HepG2 (cell line): ENCODE data around the gene MYO16. TPM values are rescaled to one million over a fixed set of nuclear protein-coding genes. Genes with fewer than 3 reads are reported as not detected.

Experiments used
- CHCHD3 ChIP-seq: sonication (generic); formaldehyde crosslinking; IDR thresholded peaks from 2 replicates; pipeline ENCODE4 v1.8.0; 2022; ENCODE audit warnings: mild to moderate bottlenecking, missing genetic modification reagents, moderate library complexity
- GPN1 ChIP-seq: sonication (generic); formaldehyde crosslinking; IDR thresholded peaks from 2 replicates; pipeline ENCODE4 v1.5.1; 2020; ENCODE audit warnings: missing genetic modification reagents, borderline replicate concordance
- GZF1 ChIP-seq: sonication (generic); formaldehyde crosslinking; IDR thresholded peaks from 2 replicates; pipeline ENCODE4 v1.5.1; 2020; ENCODE audit warnings: mild to moderate bottlenecking, missing genetic modification reagents
- HMG20A ChIP-seq: IDR thresholded peaks from 2 replicates; pipeline ENCODE4 v1.6.1; 2016; ENCODE audit warnings: borderline replicate concordance
- POGK ChIP-seq: sonication (generic); formaldehyde crosslinking; conservative IDR thresholded peaks from 2 replicates; pipeline ENCODE4 v1.8.0; 2022; ENCODE audit warnings: mild to moderate bottlenecking, moderate library complexity, missing genetic modification reagents
- POLR2A ChIP-seq, 2 experiments: IDR thresholded peaks; 2 replicates each; pipeline ENCODE4 v1.6.1; 2011; ENCODE audit warnings: low read depth in 2 of 2, low read length in 2 of 2, mild to moderate bottlenecking in 1 of 2, moderate library complexity in 1 of 2; ENCODE audit not compliant: insufficient read depth in 1 of 2
- SOX13 ChIP-seq, 3 experiments: fragments of 450-650 bp in 1 of 3; sonication (generic) in 1 of 3; formaldehyde crosslinking in 1 of 3; IDR thresholded peaks in 2 of 3; conservative IDR thresholded peaks in 1 of 3; 2 replicates each; pipeline versions ENCODE4 v1.5.0 to v1.6.1; 2016 to 2020; ENCODE audit warnings: antibody characterized with exemption in 1 of 3, mild to moderate bottlenecking in 1 of 3, missing compliant biosample characterization in 1 of 3, missing genetic modification reagents in 1 of 3, moderate library complexity in 1 of 3
- THYN1 ChIP-seq: sonication (generic); formaldehyde crosslinking; IDR thresholded peaks from 2 replicates; pipeline ENCODE4 v1.8.1; 2023; ENCODE audit warnings: low read depth, mild to moderate bottlenecking, moderate library complexity, missing genetic modification reagents, borderline replicate concordance
- ZNF180 ChIP-seq: sonication (generic); formaldehyde crosslinking; IDR thresholded peaks from 2 replicates; pipeline ENCODE4 v1.4.0; 2020; ENCODE audit warnings: low read depth, missing genetic modification reagents, borderline replicate concordance
- ZUFSP ChIP-seq: sonication (generic); formaldehyde crosslinking; IDR thresholded peaks from 2 replicates; pipeline ENCODE4 v1.9.0; 2021; ENCODE audit warnings: missing genetic modification reagents, mild to moderate bottlenecking, borderline replicate concordance
- polyA plus RNA-seq, 8 experiments: library from polyadenylated mRNA; depleted of rRNA in 3 of 8; stranded (reverse) in 7 of 8; unstranded in 1 of 8; fragments of >200 nt; fragmentation: Illumina TruSeq in 4 of 8; extraction: Trizol in 4 of 8; gene quantifications; 2 replicates each; pipeline versions ENCODE4 v1.2.1 to v1.2.3, GENCODE V29; 2011 to 2016; ENCODE audit warnings: low read depth in 4 of 8, missing spikeins in 1 of 8, mixed read lengths in 1 of 8; ENCODE audit not compliant: insufficient read depth in 1 of 8
- total RNA-seq, 5 experiments: library from RNA; depleted of rRNA; stranded (reverse); fragments of >200 nt; fragmentation: Illumina TruSeq; extraction: Trizol; gene quantifications; 2 replicates each; pipeline ENCODE4 v1.2.3, GENCODE V29; 2016; ENCODE audit warnings: low read depth in 1 of 5
- TF ChIP-seq, protein P1 (sequence below): sonication (generic); formaldehyde crosslinking; IDR thresholded peaks from 2 replicates; pipeline ENCODE4 v1.4.0; 2020; ENCODE audit warnings: low read depth, mild to moderate bottlenecking, missing genetic modification reagents
- TF ChIP-seq, protein P2 (sequence below): sonication (generic); formaldehyde crosslinking; IDR thresholded peaks from 2 replicates; pipeline ENCODE4 v1.4.0; 2020; ENCODE audit warnings: missing genetic modification reagents

MYO16 gene
- total and polyA plus RNA-seq, 2 of the 13 experiments (the other 11 are each of a cell fraction or from before 2014, with no cell fraction given): not detected

GRCh38 chr13:109123971-109124370 lies 494.6 kb downstream of the MYO16 start (continued):
- TF ChIP-seq POLR2A (IDR thresholded peaks at IDR 0.05; ENCODE audit: insufficient read depth in 1 of 2, low read depth in 2 of 2, low read length in 2 of 2) (no peak), HMG20A (CRISPR knock-in tag) (no peak), ZUFSP (CRISPR knock-in tag) (no peak), THYN1 (CRISPR knock-in tag) (no peak), SOX13 (IDR thresholded peaks at IDR 0.05) (no peak), SOX13 (CRISPR knock-in tag; conservative IDR thresholded peaks at IDR 0.05 in 1 of 2, IDR thresholded peaks at IDR 0.05 in 1 of 2) (no peak), CHCHD3 (CRISPR knock-in tag) (no peak), ZNF180 (CRISPR knock-in tag) (no peak), GPN1 (CRISPR knock-in tag) (no peak), POGK (no peak), GZF1 (CRISPR knock-in tag) (no peak)
- TF ChIP-seq, protein P1, sequence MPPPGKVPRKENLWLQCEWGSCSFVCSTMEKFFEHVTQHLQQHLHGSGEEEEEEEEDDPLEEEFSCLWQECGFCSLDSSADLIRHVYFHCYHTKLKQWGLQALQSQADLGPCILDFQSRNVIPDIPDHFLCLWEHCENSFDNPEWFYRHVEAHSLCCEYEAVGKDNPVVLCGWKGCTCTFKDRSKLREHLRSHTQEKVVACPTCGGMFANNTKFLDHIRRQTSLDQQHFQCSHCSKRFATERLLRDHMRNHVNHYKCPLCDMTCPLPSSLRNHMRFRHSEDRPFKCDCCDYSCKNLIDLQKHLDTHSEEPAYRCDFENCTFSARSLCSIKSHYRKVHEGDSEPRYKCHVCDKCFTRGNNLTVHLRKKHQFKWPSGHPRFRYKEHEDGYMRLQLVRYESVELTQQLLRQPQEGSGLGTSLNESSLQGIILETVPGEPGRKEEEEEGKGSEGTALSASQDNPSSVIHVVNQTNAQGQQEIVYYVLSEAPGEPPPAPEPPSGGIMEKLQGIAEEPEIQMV (CRISPR knock-in tag): no peak
- TF ChIP-seq, protein P2, sequence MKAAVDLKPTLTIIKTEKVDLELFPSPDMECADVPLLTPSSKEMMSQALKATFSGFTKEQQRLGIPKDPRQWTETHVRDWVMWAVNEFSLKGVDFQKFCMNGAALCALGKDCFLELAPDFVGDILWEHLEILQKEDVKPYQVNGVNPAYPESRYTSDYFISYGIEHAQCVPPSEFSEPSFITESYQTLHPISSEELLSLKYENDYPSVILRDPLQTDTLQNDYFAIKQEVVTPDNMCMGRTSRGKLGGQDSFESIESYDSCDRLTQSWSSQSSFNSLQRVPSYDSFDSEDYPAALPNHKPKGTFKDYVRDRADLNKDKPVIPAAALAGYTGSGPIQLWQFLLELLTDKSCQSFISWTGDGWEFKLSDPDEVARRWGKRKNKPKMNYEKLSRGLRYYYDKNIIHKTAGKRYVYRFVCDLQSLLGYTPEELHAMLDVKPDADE (CRISPR knock-in tag): no peak
- TF ChIP-seq, all 625 proteins: peak for 0
